Measurements from ENCODE around the gene MICAL3.

MICAL3 gene

GRCh38 chr22:17966403-17966717 is 58.0 kb downstream of the MICAL3 start:
- DNase-seq = no peak

- no peak for DNase-seq
Measured at GRCh38 chr22:17965538-17966402, 58.6 kb downstream of the MICAL3 start.

GRCh38 chr22:17964643-17965042 is 59.7 kb downstream of the MICAL3 start:
- no peak for DNase-seq

GRCh38 chr22:17964156-17964555 is 60.2 kb downstream of the MICAL3 start:
- DNase-seq = no peak

- no peak for DNase-seq
Measured at GRCh38 chr22:17963015-17963414, 61.3 kb downstream of the MICAL3 start.

GRCh38 chr22:17962168-17962567 is 62.2 kb downstream of the MICAL3 start:
- DNase-seq = no peak

- no peak for DNase-seq
Measured at GRCh38 chr22:17961446-17961729, 63.0 kb downstream of the MICAL3 start.

GRCh38 chr22:17960695-17961445 is 63.5 kb downstream of the MICAL3 start:
- DNase-seq = no peak

GRCh38 chr22:17960011-17960410 is 64.3 kb downstream of the MICAL3 start:
- DNase-seq = no peak

GRCh38 chr22:17958166-17958565 is 66.2 kb downstream of the MICAL3 start:
- DNase-seq = no peak

GRCh38 chr22:17957693-17958092 is 66.7 kb downstream of the MICAL3 start:
- no peak for DNase-seq

- no peak for DNase-seq
Measured at GRCh38 chr22:17957204-17957603, 67.2 kb downstream of the MICAL3 start.

- DNase-seq = no peak
Measured at GRCh38 chr22:17956630-17957029, 67.7 kb downstream of the MICAL3 start.

- no peak for DNase-seq
Measured at GRCh38 chr22:17955590-17956379, 68.6 kb downstream of the MICAL3 start.

GRCh38 chr22:17954860-17955587 is 69.3 kb downstream of the MICAL3 start:
- DNase-seq = peak; percentile 86

- no peak for DNase-seq
Measured at GRCh38 chr22:17954200-17954859, 70.0 kb downstream of the MICAL3 start.

- DNase-seq = no peak
Measured at GRCh38 chr22:17953147-17953546, 71.2 kb downstream of the MICAL3 start.

- peak; percentile 42 for DNase-seq
Measured at GRCh38 chr22:17952273-17952801, 72.0 kb downstream of the MICAL3 start.

- DNase-seq = no peak
Measured at GRCh38 chr22:17951315-17951714, 73.0 kb downstream of the MICAL3 start.

- DNase-seq = no peak
Measured at GRCh38 chr22:17950651-17951214, 73.6 kb downstream of the MICAL3 start.

- no peak for DNase-seq
Measured at GRCh38 chr22:17949642-17950473, 74.5 kb downstream of the MICAL3 start.
